OCI-LY3 (cell line): Measurements from ENCODE around the gene SUSD4.

Source experiments
- H2AFZ ChIP-seq: fragments of 200-600, 300-600 bp; shearing (Covaris generic); 2 replicates; pipeline ENCODE4 v1.6.0; 2014; ENCODE audit warnings: antibody characterized with exemption, low read depth, low read length
- H3K27ac ChIP-seq: fragments of 200-600, 300-600 bp; sonication (generic); 2 replicates; pipeline ENCODE4 v1.5.1; 2014; ENCODE audit warnings: mild to moderate bottlenecking, low read length, moderate library complexity, mixed read lengths
- H3K27me3 ChIP-seq: fragments of 200-600, 300-600 bp; sonication (generic); 2 replicates; pipeline ENCODE4 v1.6.1; 2014; ENCODE audit warnings: low read depth, low read length, mixed read lengths
- H3K36me3 ChIP-seq: fragments of 200-600, 300-600 bp; sonication (generic); replicated peaks from 2 replicates; pipeline ENCODE3; 2014; ENCODE audit warnings: low read depth, low read length, mixed read lengths
- H3K4me1 ChIP-seq: fragments of 300-600, 200-600 bp; sonication (generic); 2 replicates; pipeline ENCODE4 v1.6.1; 2014; ENCODE audit warnings: low read length, mixed read lengths
- H3K4me2 ChIP-seq: fragments of 200-600, 300-600 bp; sonication (generic); 2 replicates; pipeline ENCODE4 v1.6.1; 2014; ENCODE audit warnings: low read length, mixed read lengths
- H3K4me3 ChIP-seq: fragments of 300-600, 200-600 bp; sonication (generic); 2 replicates; pipeline ENCODE4 v1.5.1; 2014; ENCODE audit warnings: antibody characterized with exemption, mild to moderate bottlenecking, low read length, moderate library complexity
- H3K79me2 ChIP-seq: fragments of 300-600, 200-600 bp; shearing (Covaris generic); 2 replicates; pipeline ENCODE4 v1.6.1; 2014; ENCODE audit warnings: mild to moderate bottlenecking, low read length, mixed read lengths
- H3K9ac ChIP-seq: fragments of 300-600, 200-600 bp; shearing (Covaris generic); 2 replicates; pipeline ENCODE4 v1.6.0; 2014; ENCODE audit warnings: mild to moderate bottlenecking, low read length, moderate library complexity
- H3K9me3 ChIP-seq: fragments of 200-600, 300-600 bp; shearing (Covaris generic); 2 replicates; pipeline ENCODE4 v1.6.1; 2014; ENCODE audit warnings: low read length, mixed read lengths; ENCODE audit not compliant: insufficient read depth
- H4K20me1 ChIP-seq: fragments of 200-600, 300-600 bp; sonication (generic); 2 replicates; pipeline ENCODE4 v1.6.1; 2016; ENCODE audit warnings: low read length, mixed read lengths; ENCODE audit not compliant: insufficient read depth
- CTCF ChIP-seq: fragments of 200-600, 300-600 bp; sonication (generic); IDR thresholded peaks from 2 replicates; pipeline ENCODE4 v1.5.1; 2014; ENCODE audit warnings: antibody characterized with exemption, low read length, low read depth
- EZH2phosphoT487 ChIP-seq: fragments of 200-600 bp; shearing (Covaris generic); IDR thresholded peaks from 2 replicates; pipeline ENCODE4 v1.6.1; 2018; ENCODE audit warnings: antibody characterized with exemption, mixed run types, low read depth

SUSD4 gene

GRCh38 chr1:223219846-223220610, 143.9 kb downstream of the SUSD4 start:
- no peak overlapping the region for H3K4me2 ChIP-seq
- H4K20me1 ChIP-seq = no peaks in the 10 kb centered on the region
- H3K4me3 ChIP-seq = no peak overlapping the region
- H3K27me3 ChIP-seq = peaks cover 22% of the 10 kb centered on the region
- no peaks in the 10 kb centered on the region for H3K9me3 ChIP-seq
- H2AFZ ChIP-seq = no peak overlapping the region
- no peak overlapping the region for H3K27ac ChIP-seq
- peaks cover 6% of the 10 kb centered on the region for H3K4me1 ChIP-seq
- no peak overlapping the region for H3K9ac ChIP-seq
- H3K79me2 ChIP-seq = no peaks in the 10 kb centered on the region
- TF ChIP-seq CTCF (no peak), EZH2phosphoT487 (no peak)
- no peaks in the 10 kb centered on the region for H3K36me3 ChIP-seq

GRCh38 chr1:223219318-223219635, 144.7 kb downstream of the SUSD4 start:
- no peaks in the 10 kb centered on the region for H4K20me1 ChIP-seq
- TF ChIP-seq CTCF (no peak), EZH2phosphoT487 (no peak)
- no peaks in the 10 kb centered on the region for H3K36me3 ChIP-seq
- peaks cover 22% of the 10 kb centered on the region for H3K27me3 ChIP-seq
- no peaks in the 10 kb centered on the region for H3K9me3 ChIP-seq
- no peak overlapping the region for H3K9ac ChIP-seq
- no peak overlapping the region for H3K4me2 ChIP-seq
- peaks cover 8% of the 10 kb centered on the region for H3K4me1 ChIP-seq
- no peak overlapping the region for H2AFZ ChIP-seq
- H3K79me2 ChIP-seq = no peaks in the 10 kb centered on the region
- H3K4me3 ChIP-seq = no peak overlapping the region
- H3K27ac ChIP-seq = no peak overlapping the region

GRCh38 chr1:223217781-223218180, 146.2 kb downstream of the SUSD4 start:
- H3K27ac ChIP-seq = no peak overlapping the region
- H3K4me2 ChIP-seq = no peak overlapping the region
- H3K4me1 ChIP-seq = peaks cover 8% of the 10 kb centered on the region
- no peaks in the 10 kb centered on the region for H3K9me3 ChIP-seq
- H3K4me3 ChIP-seq = no peak overlapping the region
- TF ChIP-seq EZH2phosphoT487 = no peak
- TF ChIP-seq CTCF = no peak
- H3K79me2 ChIP-seq = no peaks in the 10 kb centered on the region
- H3K27me3 ChIP-seq = peaks cover 26% of the 10 kb centered on the region
- no peak overlapping the region for H3K9ac ChIP-seq
- no peaks in the 10 kb centered on the region for H3K36me3 ChIP-seq
- no peak overlapping the region for H2AFZ ChIP-seq
- H4K20me1 ChIP-seq = no peaks in the 10 kb centered on the region

- Histone ChIP-seq H3K27ac (no peak overlapping the region), H2AFZ (no peak overlapping the region), H3K4me1 (peaks cover 8% of the 10 kb centered on the region), H3K36me3 (no peaks in the 10 kb centered on the region), H3K9ac (no peak overlapping the region), H3K4me2 (no peak overlapping the region), H3K9me3 (no peaks in the 10 kb centered on the region), H4K20me1 (no peaks in the 10 kb centered on the region), H3K27me3 (peaks cover 24% of the 10 kb centered on the region), H3K79me2 (no peaks in the 10 kb centered on the region), H3K4me3 (no peak overlapping the region)
- no peak for TF ChIP-seq EZH2phosphoT487
- TF ChIP-seq CTCF = no peak
Observed at GRCh38 chr1:223216531-223217205, 147.3 kb downstream of the SUSD4 start.
